Mucosa of gallbladder (tissue), 1 donor: Measurements from ENCODE around the gene ATL1. TPM values are rescaled to one million over a fixed set of nuclear protein-coding genes. Genes with fewer than 3 reads are reported as not detected.

Experiments used
- DNase-seq: peaks from one replicate; pipeline ENCODE4 v3.0.0-alpha.2; 2020; ENCODE audit warnings: low spot score
- total RNA-seq: library from RNA; stranded (reverse); gene quantifications from one replicate; pipeline ENCODE4 v1.2.1, GENCODE V29; 2021
- donor health status: DM: no; HTN: no; CAD: no.

ATL1 gene
- total RNA-seq: 7.2 TPM

DNA sequence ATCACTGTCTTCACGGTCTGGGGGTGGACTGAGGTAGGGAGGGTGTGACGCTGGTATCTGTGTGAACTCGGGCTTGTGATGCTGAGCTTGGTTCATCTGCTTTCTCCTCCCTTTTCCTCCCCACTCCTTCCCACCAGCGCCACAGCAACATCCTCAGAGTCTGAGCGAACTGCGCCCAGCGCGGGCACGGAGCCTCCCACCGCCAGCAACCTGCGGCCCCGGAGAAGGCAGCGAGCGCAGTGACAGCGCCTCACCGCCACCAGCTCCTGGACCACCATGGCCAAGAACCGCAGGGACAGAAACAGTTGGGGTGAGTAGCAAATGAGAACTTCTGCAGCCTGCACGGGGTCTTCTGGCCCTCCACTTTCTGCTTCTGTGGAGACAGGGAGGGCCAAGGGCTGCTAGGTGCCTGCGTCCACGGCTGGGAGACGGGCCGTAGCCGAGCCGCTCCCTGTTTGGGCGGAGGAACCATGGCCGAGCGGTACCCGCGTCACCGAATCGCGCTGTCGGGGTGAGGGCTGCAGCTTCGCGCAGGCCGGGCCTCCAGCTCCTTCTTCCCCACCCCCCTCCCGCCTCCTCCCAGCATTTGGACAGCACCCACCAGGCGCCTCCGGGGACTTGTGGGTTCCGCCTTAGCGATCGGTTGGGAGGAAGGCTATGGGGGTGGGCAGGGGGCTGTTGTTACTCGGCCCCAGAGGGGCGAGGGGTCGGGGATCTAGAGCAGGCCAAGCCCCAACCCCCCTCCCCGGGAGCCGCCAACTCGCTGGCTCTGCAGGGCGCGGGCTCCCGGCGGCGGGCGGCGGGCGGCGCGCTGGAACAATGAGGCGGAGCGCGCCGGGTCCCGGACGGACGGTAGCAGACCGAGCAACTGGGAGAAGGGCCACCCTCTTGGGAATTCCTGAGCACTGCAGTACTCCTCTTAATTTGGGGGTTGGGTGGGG, at the start of gene ATL1:
Gene ATL1 (plus strand): TSS at position 156 of the 941 bp plus-strand sequence. CDS start 121 bp downstream, at position 277.
- peak; percentile 63 for DNase-seq

- no peak for DNase-seq
Observed at GRCh38 chr14:50510157-50510556, 49.8 kb upstream of the ATL1 start.

DNA sequence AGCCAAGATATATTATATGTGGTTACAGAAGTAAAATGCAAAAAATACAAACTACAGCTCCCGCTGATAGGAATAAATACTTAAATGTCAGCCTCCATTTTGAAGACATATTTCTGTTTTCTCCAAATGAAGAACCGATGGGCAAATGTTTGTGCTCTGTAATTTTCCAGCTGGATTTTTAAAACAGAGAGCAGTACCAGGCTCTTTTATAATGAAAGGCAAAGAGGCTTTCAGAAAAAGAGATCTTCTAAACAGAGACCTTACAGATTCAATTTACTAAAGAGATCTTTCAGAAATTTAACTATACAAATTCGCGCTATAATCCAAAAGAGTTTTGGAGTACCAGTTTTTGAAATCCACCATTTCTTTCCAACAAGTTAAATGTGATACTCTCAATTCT, 47.5 kb upstream of the ATL1 start:
- no peak for DNase-seq

- DNase-seq: no peak
Observed at GRCh38 chr14:50516091-50516490, 43.9 kb upstream of the ATL1 start.

DNA sequence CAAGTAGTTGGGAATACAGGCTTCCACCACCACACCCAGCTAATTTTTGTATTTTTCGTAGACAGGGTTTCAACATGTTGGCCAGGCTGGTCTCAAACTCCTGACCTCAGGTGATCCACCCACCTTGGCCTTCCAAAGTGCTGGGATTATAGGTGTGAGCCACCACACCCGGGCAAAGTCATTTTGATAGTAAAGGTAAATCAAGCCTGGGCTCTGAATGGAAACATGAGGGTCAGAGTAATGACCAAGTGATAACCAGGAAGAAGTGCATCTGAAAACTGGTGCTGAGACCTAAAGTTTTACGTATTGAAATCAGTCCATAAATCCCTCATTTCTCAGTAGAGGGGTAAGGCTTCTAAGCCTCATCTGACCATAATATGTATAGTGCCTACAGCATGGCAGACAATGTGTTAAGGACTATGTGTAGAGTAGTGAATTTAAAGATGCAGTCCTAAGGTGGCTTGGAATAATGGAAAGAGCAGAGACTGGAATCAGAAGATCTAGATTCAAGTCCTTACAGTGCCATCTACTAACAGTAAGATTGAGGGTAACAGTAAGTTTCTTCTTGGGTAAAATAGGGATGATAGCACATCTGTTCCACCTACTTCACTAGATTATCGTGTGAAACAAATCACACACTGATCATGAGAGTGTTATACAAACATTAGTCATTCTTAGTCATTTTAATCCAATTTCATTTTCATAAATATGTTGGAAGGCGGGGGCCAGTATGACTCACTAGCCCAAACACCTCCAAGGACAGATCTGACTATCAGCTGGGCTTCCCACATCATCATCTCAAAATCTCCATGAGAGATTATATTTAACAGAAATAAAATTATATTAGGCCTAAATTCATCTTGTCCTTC, 38.8 kb upstream of the ATL1 start:
- DNase-seq: no peak

DNA sequence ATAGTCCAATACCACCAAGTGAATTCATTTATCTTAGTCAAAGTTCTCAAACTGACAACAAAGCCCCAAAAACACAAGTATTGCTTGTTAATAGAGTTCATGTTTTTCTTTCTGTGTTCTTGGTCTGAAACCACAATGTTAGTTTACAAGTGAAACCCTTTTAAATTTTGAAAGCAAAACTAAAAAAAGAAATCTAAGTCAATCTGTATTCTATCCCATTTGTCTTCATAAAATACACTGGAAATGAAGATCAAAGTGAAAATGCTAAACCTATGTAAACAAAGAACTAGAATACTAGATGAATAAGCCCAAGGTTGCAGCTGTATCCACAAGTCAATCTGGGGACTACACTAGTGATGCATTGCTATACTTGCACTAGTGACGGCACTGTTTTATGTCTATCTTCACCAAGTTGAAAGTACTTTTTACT, 38.0 kb upstream of the ATL1 start:
- DNase-seq: no peak

DNA sequence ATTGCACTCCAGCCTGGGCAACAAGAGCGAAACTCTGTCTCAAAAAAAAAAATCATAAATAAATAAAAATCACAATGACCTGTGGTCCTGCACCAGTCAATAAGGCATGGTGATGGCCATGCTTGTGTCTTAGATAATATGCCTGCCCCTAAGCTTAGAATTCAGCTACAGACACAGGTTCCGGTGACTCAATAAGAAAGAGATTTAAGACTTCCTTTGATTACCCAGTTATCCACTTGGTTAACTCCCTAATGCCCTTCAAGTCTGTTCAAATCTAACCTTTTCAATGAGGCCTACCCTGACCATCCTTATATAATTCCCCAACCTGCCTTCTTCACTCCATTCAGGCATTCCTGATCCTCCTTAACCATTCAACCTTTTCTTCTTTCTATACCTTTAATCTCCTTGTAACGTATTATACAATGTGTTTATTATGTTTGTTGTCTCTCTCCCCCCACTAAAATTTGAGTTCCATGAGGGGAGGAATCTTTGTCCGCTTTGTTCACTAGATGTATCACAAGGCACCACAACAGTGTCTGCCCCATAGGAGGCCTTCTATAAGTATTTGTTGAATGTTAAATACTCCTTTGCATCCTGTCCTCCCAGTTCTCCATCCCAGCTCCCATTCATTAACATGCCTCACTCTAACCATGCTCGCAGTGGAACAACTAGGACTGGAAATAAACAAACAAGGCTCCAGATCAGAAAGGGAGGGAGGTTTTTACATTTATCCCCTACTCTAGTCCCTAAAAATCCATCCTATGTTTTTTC, 36.5 kb upstream of the ATL1 start:
- no peak for DNase-seq

DNA sequence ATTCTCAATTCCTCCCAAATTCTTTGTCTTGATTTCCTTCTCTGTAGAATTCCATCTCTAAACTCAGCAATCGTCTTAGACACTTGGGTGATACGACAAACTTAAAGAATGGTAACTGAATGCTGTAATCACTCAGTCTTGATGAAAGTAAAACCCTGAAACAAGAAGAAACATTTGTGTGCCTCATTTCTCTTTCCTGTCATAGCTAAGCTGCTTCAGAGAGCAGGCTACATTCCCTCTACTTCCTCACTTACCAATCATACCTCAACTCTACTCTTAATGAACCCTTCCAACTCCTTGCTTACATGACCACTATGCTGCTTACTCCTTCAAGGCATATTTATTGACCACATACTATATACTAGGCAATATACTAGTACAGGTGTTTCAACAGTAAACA, 35.9 kb upstream of the ATL1 start:
- DNase-seq: no peak

GRCh38 chr14:50524731-50525515, 35.0 kb upstream of the ATL1 start:
- DNase-seq: no peak

- no peak for DNase-seq
Observed at GRCh38 chr14:50528000-50528399, 31.9 kb upstream of the ATL1 start.

- DNase-seq: no peak
Observed at GRCh38 chr14:50529288-50530179, 30.4 kb upstream of the ATL1 start.

DNA sequence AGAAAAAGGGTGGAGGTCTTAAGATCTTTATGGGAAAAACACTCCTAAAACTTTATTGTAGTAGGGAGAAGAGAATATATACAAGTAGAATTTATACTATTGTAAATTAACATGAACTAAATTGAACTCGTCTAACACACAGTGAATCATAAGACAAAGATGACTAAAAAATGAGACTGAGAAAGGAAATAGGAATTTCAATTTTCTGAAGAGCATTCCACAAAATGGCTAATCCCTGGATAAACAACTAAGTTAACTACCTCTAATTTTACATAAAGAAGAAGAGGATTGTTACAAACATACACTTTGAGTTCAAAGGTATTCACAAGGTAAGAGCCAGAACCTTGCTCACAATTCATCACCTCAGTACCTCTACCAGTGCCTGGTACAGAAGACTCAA, 29.6 kb upstream of the ATL1 start:
- DNase-seq: no peak

GRCh38 chr14:50530794-50531365, 29.1 kb upstream of the ATL1 start:
- no peak for DNase-seq

DNA sequence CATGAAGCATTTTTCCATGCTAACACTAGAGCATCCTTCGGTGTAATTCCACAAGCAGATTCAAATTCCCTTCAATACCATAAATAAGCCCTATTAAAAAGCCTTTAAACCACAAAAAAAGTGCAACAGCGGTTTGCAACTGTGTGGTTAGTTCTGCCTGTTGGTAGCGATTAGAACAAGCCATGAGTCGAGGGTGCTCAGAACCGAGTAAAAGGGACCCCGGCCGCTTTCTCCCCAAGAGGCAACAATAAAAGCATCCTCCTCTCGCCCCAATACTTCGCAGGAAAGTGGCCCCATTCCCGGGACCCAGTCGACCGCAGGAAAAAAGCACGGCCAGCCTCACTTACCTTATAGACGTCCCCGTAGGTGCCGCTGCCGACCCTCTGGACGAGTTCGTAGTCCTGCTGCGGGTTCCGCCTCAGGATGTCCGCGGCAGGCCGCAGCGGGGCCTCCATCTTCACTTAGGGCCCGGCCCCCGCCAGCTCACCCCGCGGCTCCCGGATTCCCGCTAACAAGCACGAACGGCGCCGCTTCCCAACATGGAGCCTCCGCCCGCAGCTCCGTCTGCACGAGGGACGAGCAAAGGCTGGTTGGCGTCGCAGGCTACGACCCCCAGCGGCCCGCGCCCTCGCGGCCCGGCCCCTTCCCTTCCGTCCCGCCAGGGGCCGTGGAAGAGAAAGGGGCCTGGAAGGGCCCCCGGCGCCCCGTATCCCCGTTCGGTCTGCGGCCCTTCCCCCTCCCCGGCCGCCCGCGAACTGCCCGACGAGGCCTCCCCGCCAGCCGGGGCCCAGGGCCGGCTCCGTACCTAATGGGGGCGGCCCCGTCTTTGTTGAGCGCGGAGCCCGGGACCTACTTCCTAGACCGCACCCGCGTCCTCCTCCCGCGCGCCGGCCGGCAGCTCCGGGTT, 28.1 kb upstream of the ATL1 start:
- DNase-seq: peak; percentile 24

DNA sequence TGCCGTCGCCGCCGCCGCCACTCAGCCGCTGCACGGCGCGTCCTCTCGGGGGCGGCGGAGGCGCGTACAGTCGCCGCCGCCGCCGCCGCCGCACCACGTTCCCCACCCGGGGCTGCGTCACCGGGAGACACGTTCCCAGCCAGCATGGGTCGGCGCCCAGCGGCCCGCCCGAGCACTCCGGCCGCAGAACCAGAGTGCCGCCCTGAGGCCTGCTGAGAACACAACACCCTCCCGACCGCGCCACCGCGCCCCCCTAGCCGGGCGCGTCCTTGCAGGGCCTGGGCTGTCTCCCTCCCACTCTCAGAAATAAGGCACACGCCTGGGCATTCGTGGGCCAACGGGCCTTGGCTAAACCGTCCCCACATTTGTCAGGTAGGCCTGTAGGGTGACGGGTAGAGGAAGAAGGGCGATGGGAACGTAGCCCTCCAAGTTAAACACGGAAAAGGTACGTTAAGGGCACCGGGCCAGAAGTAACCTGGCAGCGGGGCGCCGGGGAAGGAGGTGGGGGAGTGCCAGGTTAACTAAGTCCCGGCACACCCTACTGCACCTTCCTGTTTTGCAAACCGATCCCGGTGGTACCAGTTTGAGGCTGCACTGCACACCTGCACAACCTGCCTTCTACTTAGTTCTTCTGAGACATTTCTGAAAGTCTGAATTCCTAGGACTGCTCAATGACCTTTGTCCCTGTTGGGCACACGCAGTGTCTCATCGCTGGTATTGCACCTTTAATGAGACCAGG, 27.3 kb upstream of the ATL1 start, which contains the start of gene MAP4K5:
Gene MAP4K5 (minus strand): TSS at position 68 of the 739 bp plus-strand sequence. CDS start 520 bp downstream, outside the sequence.
- peak; percentile 92 for DNase-seq

- DNase-seq: no peak
Observed at GRCh38 chr14:50533241-50533705, 26.7 kb upstream of the ATL1 start.

DNA sequence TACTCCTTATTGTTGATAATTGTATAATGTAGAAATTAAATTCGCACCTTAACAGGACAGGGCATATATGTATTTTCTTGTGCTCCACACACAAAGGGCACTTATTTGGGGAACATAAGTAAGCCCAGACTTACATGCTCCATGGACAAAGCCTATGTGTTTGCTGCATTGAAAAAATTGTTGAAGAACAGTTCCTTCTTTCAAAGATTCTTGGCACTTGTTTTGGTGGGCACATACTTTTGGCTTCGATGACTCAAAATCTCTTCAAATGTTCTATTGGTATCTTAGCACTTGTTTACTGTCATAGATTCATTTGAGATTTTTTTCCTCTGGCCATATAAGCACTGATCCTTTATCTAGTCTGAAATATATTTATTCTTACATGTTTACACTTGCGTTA, 26.1 kb upstream of the ATL1 start:
- DNase-seq: no peak

GRCh38 chr14:50534416-50534815, 25.5 kb upstream of the ATL1 start:
- no peak for DNase-seq
